Occipital lobe (tissue), 3 donors: Measurements from ENCODE around the gene TMEM53. TPM values are rescaled to one million over a fixed set of nuclear protein-coding genes. Genes with fewer than 3 reads are reported as not detected.

Source experiments
- DNase-seq: peaks from one replicate; lab custom pipeline; 2025; lab: John Stamatoyannopoulos, UW
- small RNA-seq: library from RNA; depleted of rRNA; stranded (forward); fragments of <200 nt; gene quantifications from one replicate; pipeline ENCODE3, GENCODE V24; 2014
- total RNA-seq: library from RNA; depleted of rRNA; stranded (reverse); fragments of >200 nt; gene quantifications from one replicate; pipeline ENCODE4 v1.2.3, GENCODE V29; 2014

Gene TMEM53
- total RNA-seq, 1 donor from 2014 or later, result 3.7 TPM

DNA sequence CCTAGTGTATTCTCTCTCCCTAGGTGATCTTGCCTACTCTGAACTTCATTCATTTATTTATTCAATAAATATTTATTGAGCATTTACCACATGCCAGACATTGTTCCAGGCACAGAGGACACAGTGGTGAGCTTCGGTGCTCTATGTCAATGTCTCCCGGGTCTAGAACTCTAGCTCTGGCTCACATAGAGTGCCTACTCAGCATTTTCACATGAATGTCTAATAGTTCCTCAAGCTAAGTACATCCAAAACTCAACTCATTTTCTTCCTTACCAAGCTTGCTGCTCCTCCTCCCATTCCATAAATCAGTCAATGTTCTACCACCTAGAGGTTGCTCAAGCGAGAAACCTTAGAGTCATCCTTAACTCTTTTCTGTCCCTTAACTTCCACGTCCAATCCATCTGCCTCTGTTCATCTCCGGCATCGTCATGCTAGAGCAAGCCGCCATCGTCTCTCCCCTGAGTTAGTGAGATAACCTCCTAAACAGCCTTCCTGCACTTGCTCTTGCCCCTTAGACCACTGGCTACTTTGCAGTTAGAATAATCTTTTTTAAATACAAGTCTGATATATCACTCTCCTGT is 67.5 kb downstream of the TMEM53 start:
- DNase-seq, result no peak

DNA sequence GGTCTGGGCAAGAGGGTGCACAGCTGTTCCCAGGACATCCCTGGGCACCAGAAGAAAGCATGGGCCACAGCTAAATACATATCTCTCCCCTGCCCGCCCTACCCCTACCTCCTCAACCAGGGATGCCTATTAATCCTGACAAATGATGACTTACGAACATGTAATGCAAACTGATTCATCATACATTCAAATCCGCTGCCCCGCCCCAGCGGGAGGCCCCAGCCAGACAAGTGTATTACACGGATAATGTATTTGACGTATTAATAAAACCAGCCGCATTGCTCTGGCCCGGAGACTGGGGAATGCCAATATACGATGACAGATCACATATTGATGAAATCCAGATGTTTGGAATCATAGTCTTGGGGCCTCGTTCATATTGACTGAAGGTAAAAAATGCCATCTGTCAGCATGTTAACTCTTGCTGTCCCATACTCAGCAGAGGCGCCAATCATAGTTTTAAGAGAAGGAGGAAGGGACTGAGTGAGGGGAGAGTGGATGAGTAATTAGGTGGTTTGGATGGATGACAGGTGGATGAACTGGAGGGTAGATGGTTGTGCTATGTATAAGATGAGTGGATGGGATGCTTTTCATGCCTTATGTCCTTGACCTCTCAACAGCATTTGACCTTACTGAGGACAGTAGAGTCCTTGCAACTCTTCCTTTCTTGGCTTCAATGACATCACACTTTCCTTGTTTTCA is 68.2 kb downstream of the TMEM53 start:
- no peak for DNase-seq

DNA sequence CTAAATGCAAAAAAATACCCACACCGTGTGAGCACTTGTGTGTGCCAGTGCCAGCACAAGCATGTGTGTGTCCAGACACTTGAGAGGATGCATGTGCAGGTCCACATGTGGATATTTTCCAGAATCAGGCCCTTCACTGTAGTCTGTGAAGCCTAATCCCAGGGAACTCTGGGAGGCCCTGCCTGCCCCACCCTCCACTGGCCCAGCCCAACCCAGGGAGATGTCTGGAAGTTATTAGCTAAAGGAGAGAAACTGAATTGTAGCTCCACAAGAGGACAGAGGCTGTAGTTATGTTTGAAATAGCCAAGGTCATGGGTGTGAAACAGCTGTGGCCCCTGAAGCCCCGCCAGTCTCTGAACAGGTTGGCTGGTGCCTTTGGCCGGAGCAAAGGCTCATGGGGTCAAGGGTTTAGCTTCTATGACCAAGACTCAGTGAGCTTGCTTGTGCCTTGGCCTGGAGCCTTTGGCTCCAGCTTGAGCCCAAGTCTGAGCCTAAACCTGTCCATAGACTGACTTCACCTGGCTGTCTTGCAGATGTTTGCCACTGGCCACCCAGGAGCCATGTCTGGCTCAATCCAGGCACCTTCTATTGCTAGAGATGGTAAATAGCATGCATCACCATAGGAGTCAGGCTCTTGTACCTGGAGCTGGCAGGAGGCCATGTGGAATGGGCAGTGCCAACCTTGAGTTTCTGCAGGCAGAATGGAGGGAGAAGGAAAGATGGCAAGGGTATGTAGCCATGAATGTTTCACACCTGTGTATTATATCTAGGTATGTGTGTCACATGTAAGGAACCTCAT is 69.9 kb downstream of the TMEM53 start:
- no peak for DNase-seq

GRCh38 chr1:44603718-44604117 is 70.6 kb downstream of the TMEM53 start:
- no peak for DNase-seq

Small RNA genes within 50 kb of the gene (small RNA-seq; reads per million reads assigned to genes)
- 2.8 reads per million, percentile 86 among the genes with 10 or more reads in this experiment for gene RNU5F-1

Other genes starting within 250 kb of the TMEM53 start
- 2.8 TPM for gene ARMH1, start 233 bp upstream of the TMEM53 start, total RNA-seq
- not detected for gene RNU5D-1, start 56.7 kb upstream of the TMEM53 start, total RNA-seq
- gene KIF2C, start 65.4 kb upstream of the TMEM53 start, total RNA-seq, result 2.5 TPM
- 1,634 TPM for gene RPS8, start 101.1 kb upstream of the TMEM53 start, total RNA-seq
- 0.16 TPM for gene BEST4, start 113.7 kb upstream of the TMEM53 start, total RNA-seq
- gene PLK3, start 125.9 kb upstream of the TMEM53 start, total RNA-seq, result 10.0 TPM
- not detected for gene DYNLT4, start 132.9 kb upstream of the TMEM53 start, total RNA-seq
- 0.47 TPM for gene BTBD19, start 134.0 kb upstream of the TMEM53 start, total RNA-seq
- 1.4 TPM for gene PTCH2, start 168.8 kb upstream of the TMEM53 start, total RNA-seq